ENCODE data around the gene EIF4G3. TPM values are rescaled to one million over a fixed set of nuclear protein-coding genes. Genes with fewer than 3 reads are reported as not detected.

The EIF4G3 gene
- total RNA-seq, 4 donors from 2014 or later, result 48.6 to 73.6 (median 57.9) TPM

DNA sequence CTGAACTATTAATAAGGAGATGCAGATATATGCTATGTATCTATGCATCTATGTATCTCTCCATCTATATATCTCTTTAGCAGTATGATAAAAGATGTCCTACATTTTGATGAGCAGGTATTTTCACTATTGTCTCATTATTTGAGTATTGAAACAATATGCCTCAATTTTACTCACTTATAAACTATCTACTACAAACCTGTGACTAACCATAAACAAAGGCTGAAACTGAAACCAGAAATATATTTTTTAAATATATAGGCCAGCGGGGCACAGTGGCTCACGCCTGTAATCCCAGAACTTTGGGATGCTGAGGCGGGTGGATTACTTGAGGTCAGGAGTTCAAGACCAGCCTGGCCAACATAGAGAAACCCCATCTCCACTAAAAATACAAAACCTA, 22.0 kb downstream of the EIF4G3 start:
- H3K4me3 ChIP-seq, result no peak overlapping the region
- H3K36me3 ChIP-seq, result peaks cover 0 to 9% of the 10 kb centered on the region in 2 donors
- TF ChIP-seq EP300 (IDR thresholded peaks at IDR 0.05) (no peak), POLR2AphosphoS5 (IDR thresholded peaks at IDR 0.05) (no peak), POLR2A (IDR thresholded peaks at IDR 0.05) (no peak), CTCF (IDR thresholded peaks at IDR 0.05) (no peak)
- H3K27ac ChIP-seq, result no peak overlapping the region
- no peak for ATAC-seq
- peaks cover 5 to 59% (median 9%) of the 10 kb centered on the region in 3 donors for H3K4me1 ChIP-seq
- no peaks in the 10 kb centered on the region for H3K9me3 ChIP-seq
- WGBS, 2 donors (ENCODE audit: low coverage in 1 of 2), result 85% methylated on average over 3 of the region's 3 CpGs; no CpG with 5 or more reads in 1 of the 2 donors
- H3K27me3 ChIP-seq, result no peaks in the 10 kb centered on the region

DNA sequence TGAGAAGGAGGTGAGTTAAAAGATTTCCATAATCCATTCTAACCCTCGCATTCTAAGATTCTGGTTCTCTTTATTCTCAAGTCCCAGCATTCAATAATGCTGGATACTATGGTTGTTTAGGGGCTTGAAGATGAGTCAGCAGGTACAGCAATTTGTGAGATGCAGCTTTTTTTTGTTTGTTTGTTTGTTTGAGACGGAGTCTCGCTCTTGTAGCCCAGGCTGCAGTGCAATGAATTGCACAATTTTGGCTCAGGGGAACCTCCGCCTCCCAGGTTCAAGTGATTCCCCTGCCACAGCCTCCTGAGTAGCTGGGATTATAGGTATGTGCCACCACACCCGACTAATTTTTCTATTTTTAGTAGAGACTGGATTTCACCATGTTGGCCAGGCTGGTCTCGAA, 23.3 kb downstream of the EIF4G3 start:
- peaks cover 11 to 70% (median 14%) of the 10 kb centered on the region in 3 donors for H3K4me1 ChIP-seq
- ATAC-seq, result no peak
- peak overlapping the region in 2 of 4 donors; percentile 10 to 12 for H3K27ac ChIP-seq
- 80 to 90% methylated on average over 1 to 5 of the region's 6 CpGs for WGBS, 2 donors (ENCODE audit: low coverage in 1 of 2)
- H3K36me3 ChIP-seq, result peaks cover 0 to 7% of the 10 kb centered on the region in 2 donors
- H3K27me3 ChIP-seq, result no peaks in the 10 kb centered on the region
- H3K9me3 ChIP-seq, result no peaks in the 10 kb centered on the region
- TF ChIP-seq EP300 (IDR thresholded peaks at IDR 0.05) (no peak), POLR2AphosphoS5 (IDR thresholded peaks at IDR 0.05) (no peak), POLR2A (IDR thresholded peaks at IDR 0.05) (no peak), CTCF (IDR thresholded peaks at IDR 0.05) (no peak)
- no peak overlapping the region for H3K4me3 ChIP-seq

GRCh38 chr1:21152423-21153100, 24.1 kb downstream of the EIF4G3 start:
- Histone ChIP-seq H3K9me3 (no peaks in the 10 kb centered on the region), H3K27me3 (no peaks in the 10 kb centered on the region), H3K4me3 (no peak overlapping the region), H3K4me1 (peaks cover 11 to 70% (median 14%) of the 10 kb centered on the region in 3 donors), H3K27ac (no peak overlapping the region), H3K36me3 (peaks cover 0 to 12% of the 10 kb centered on the region in 2 donors)
- TF ChIP-seq POLR2AphosphoS5 (IDR thresholded peaks at IDR 0.05), result no peak
- no peak for TF ChIP-seq EP300 (IDR thresholded peaks at IDR 0.05)
- TF ChIP-seq CTCF (IDR thresholded peaks at IDR 0.05), result no peak
- WGBS, 2 donors (ENCODE audit: low coverage in 1 of 2), result 40 to 52% methylated on average over 4 of the region's 4 CpGs
- ATAC-seq, result no peak

- WGBS, 2 donors (ENCODE audit: low coverage in 1 of 2), result 20 to 25% methylated on average over 2 to 3 of the region's 3 CpGs
- H3K27ac ChIP-seq, result peak overlapping the region; percentile 40 to 68 (median 56)
- peaks cover 11 to 60% (median 14%) of the 10 kb centered on the region in 3 donors for H3K4me1 ChIP-seq
- peaks cover 0 to 14% of the 10 kb centered on the region in 2 donors for H3K36me3 ChIP-seq
- peak; percentile 50 for ATAC-seq
- no peak for TF ChIP-seq POLR2AphosphoS5 (IDR thresholded peaks at IDR 0.05)
- no peak for TF ChIP-seq EP300 (IDR thresholded peaks at IDR 0.05)
- no peak for TF ChIP-seq POLR2A (IDR thresholded peaks at IDR 0.05)
- TF ChIP-seq CTCF (IDR thresholded peaks at IDR 0.05), result no peak
- no peaks in the 10 kb centered on the region for H3K27me3 ChIP-seq
- H3K4me3 ChIP-seq, result no peak overlapping the region
- no peaks in the 10 kb centered on the region for H3K9me3 ChIP-seq
Observed at GRCh38 chr1:21149855-21150432, 26.8 kb downstream of the EIF4G3 start.

- H3K36me3 ChIP-seq, result peaks cover 0 to 14% of the 10 kb centered on the region in 2 donors
- ATAC-seq, result peak; percentile 46
- no peaks in the 10 kb centered on the region for H3K27me3 ChIP-seq
- TF ChIP-seq EP300 (IDR thresholded peaks at IDR 0.05) (no peak), POLR2A (IDR thresholded peaks at IDR 0.05) (no peak), POLR2AphosphoS5 (IDR thresholded peaks at IDR 0.05) (no peak), CTCF (IDR thresholded peaks at IDR 0.05) (no peak)
- H3K9me3 ChIP-seq, result no peaks in the 10 kb centered on the region
- H3K4me3 ChIP-seq, result no peak overlapping the region
- 20 to 31% methylated on average over 3 of the region's 3 CpGs for WGBS, 2 donors (ENCODE audit: low coverage in 1 of 2)
- peaks cover 11 to 55% (median 14%) of the 10 kb centered on the region in 3 donors for H3K4me1 ChIP-seq
- H3K27ac ChIP-seq, result peak overlapping the region; percentile 40 to 68 (median 56)
Observed at GRCh38 chr1:21149430-21149854, 27.3 kb downstream of the EIF4G3 start.

Measured in gastroesophageal sphincter (tissue), 4 donors.